ENCODE measurements around the gene GAS7.

Gene GAS7

GRCh38 chr17:10192972-10193371, 5.4 kb downstream of the GAS7 start:
- H3K27ac ChIP-seq = no peak overlapping the region
- no peak for TF ChIP-seq CTCF (conservative IDR thresholded peaks at IDR 0.05; ENCODE audit: low read depth, low read length)

DNA sequence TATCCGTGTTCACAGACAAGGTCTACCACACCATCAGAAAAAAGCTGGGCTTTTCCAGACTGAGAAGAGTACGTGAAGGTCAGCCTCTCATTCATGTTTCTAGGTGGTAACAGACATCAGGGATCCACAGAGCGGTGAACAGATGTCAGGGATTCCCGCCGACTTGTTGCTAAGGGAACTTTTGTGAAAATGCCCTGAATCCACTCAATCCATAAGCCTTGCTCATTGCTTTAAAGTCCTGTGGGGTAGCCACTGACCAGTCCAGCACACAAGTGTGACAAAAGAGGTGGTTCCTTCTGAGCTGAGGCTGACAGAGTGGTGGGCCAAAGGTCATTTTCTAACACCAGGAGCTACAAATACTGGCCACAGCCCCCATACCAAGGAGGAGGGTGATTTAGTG, 5.9 kb downstream of the GAS7 start:
- H3K9ac ChIP-seq = no peak overlapping the region
- no peak overlapping the region for H3K27ac ChIP-seq
- H3K4me1 ChIP-seq (ENCODE audit: low read depth, poor library complexity, severe bottlenecking) = no peaks in the 10 kb centered on the region
- no peaks in the 10 kb centered on the region for H4K20me1 ChIP-seq (ENCODE audit: insufficient read depth)
- no peak overlapping the region for H3K4me3 ChIP-seq (IDR thresholded peaks at IDR 0.05; ENCODE audit: insufficient read depth, low read depth, low read length)
- no peaks in the 10 kb centered on the region for H3K79me2 ChIP-seq (ENCODE audit: insufficient read depth, low read depth)
- H3K27me3 ChIP-seq (ENCODE audit: insufficient read depth, low read depth) = no peaks in the 10 kb centered on the region
- no peaks in the 10 kb centered on the region for H3K36me3 ChIP-seq (ENCODE audit: insufficient read depth)
- no peak overlapping the region for H3K4me2 ChIP-seq
- no peak overlapping the region for H2AFZ ChIP-seq (ENCODE audit: low read depth)
- no peak for TF ChIP-seq CTCF (conservative IDR thresholded peaks at IDR 0.05; ENCODE audit: low read depth, low read length)

More at GRCh38 chr17:10192972-10193371, 5.4 kb downstream of the GAS7 start:
- H3K27me3 ChIP-seq (ENCODE audit: insufficient read depth, low read depth) = no peaks in the 10 kb centered on the region
- H3K36me3 ChIP-seq (ENCODE audit: insufficient read depth) = no peaks in the 10 kb centered on the region
- H3K4me1 ChIP-seq (ENCODE audit: low read depth, poor library complexity, severe bottlenecking) = no peaks in the 10 kb centered on the region
- H3K4me3 ChIP-seq (IDR thresholded peaks at IDR 0.05; ENCODE audit: insufficient read depth, low read depth, low read length) = no peak overlapping the region
- H3K79me2 ChIP-seq (ENCODE audit: insufficient read depth, low read depth) = no peaks in the 10 kb centered on the region
- H4K20me1 ChIP-seq (ENCODE audit: insufficient read depth) = no peaks in the 10 kb centered on the region
- no peak overlapping the region for H2AFZ ChIP-seq (ENCODE audit: low read depth)
- H3K4me2 ChIP-seq = no peak overlapping the region
- H3K9ac ChIP-seq = no peak overlapping the region

DNA sequence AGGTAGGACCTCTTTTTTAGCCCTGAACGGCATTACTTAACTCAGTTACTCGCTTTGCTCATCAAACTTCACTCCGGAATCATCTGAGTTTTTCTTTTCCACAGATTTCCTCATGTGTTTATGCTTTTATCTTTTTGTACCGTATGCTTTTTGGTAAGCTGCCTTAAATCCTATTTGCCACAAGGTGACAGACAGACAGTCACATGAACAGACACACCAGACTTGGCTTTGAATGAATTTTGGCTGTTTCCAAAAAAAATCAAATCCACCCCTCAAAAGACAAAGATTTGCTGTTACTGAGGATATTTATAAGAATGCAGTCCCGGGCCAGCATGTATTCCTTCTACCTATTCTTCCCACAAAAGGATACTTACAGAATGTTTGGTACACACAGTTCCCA, 10.9 kb downstream of the GAS7 start:
- Histone ChIP-seq H3K4me1 (ENCODE audit: low read depth, poor library complexity, severe bottlenecking) (no peaks in the 10 kb centered on the region), H2AFZ (ENCODE audit: low read depth) (no peak overlapping the region), H3K4me3 (IDR thresholded peaks at IDR 0.05; ENCODE audit: insufficient read depth, low read depth, low read length) (no peak overlapping the region), H3K79me2 (ENCODE audit: insufficient read depth, low read depth) (no peaks in the 10 kb centered on the region), H3K4me2 (no peak overlapping the region), H3K27me3 (ENCODE audit: insufficient read depth, low read depth) (no peaks in the 10 kb centered on the region), H3K9ac (no peak overlapping the region), H3K36me3 (ENCODE audit: insufficient read depth) (no peaks in the 10 kb centered on the region), H4K20me1 (ENCODE audit: insufficient read depth) (no peaks in the 10 kb centered on the region), H3K27ac (no peak overlapping the region)
- TF ChIP-seq CTCF (conservative IDR thresholded peaks at IDR 0.05; ENCODE audit: low read depth, low read length) = no peak

DNA sequence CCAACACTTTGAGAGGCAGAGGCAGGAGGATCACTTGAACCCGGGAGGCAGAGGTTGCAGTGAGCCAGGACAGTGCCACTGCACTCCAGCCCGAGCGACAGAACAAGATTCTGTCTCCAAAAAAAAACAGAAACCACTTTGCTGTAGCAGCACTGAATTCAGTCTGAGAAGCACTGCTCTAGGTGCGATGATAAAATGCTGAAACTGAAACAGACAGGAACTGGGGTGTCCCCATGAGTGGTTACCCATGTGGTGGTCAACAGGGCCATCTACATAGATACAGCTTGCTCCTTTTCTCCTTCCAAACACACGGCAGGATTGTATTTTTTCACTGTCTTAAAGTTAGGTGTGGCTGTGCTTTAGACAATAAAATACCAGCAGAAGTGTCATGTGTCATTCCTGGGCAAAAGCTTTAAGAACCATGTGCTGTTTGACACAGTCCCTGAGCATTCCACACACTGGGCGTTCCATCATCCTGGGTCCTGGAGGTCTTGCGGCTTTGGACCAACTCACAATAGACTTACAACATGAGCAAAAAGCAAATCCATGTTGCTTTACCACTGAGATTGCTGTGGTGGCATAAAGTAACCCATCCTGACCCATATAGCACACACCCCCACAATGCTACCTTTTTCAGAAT, 11.5 kb downstream of the GAS7 start:
- Histone ChIP-seq H4K20me1 (ENCODE audit: insufficient read depth) (no peaks in the 10 kb centered on the region), H3K9ac (no peak overlapping the region)

More for the DNA sequence above, 11.5 kb downstream of the GAS7 start:
- no peak overlapping the region for H2AFZ ChIP-seq (ENCODE audit: low read depth)
- H3K4me1 ChIP-seq (ENCODE audit: low read depth, poor library complexity, severe bottlenecking) = no peaks in the 10 kb centered on the region
- no peak overlapping the region for H3K27ac ChIP-seq
- H3K36me3 ChIP-seq (ENCODE audit: insufficient read depth) = no peaks in the 10 kb centered on the region
- TF ChIP-seq CTCF (conservative IDR thresholded peaks at IDR 0.05; ENCODE audit: low read depth, low read length) = no peak
- H3K27me3 ChIP-seq (ENCODE audit: insufficient read depth, low read depth) = no peaks in the 10 kb centered on the region
- no peak overlapping the region for H3K4me2 ChIP-seq
- no peak overlapping the region for H3K4me3 ChIP-seq (IDR thresholded peaks at IDR 0.05; ENCODE audit: insufficient read depth, low read depth, low read length)
- no peaks in the 10 kb centered on the region for H3K79me2 ChIP-seq (ENCODE audit: insufficient read depth, low read depth)

All from KMS-11 (cell line).